K562 (cell line): ENCODE results near the gene PIK3R6. TPM values are rescaled to one million over a fixed set of nuclear protein-coding genes. Genes with fewer than 3 reads are reported as not detected.

ENCODE experiments used
- CBFB ChIP-seq: sonication (generic); formaldehyde crosslinking; IDR thresholded peaks from 2 replicates; pipeline ENCODE4 v1.4.0; 2020; ENCODE audit warnings: mild to moderate bottlenecking, missing genetic modification reagents
- PKNOX1 ChIP-seq: fragments of 450-650 bp; IDR thresholded peaks from 2 replicates; pipeline ENCODE4 v1.6.1; 2016
- POLR3A ChIP-seq: IDR thresholded peaks from 2 replicates; pipeline ENCODE4 v1.6.1; 2011; ENCODE audit warnings: borderline replicate concordance, mild to moderate bottlenecking, moderate library complexity; ENCODE audit not compliant: insufficient read length, insufficient read depth; ENCODE audit errors: extremely low read depth
- SP1 ChIP-seq: sonication (generic); formaldehyde crosslinking; IDR thresholded peaks from 2 replicates; pipeline ENCODE4 v1.8.1; 2022; ENCODE audit warnings: mild to moderate bottlenecking, missing genetic modification reagents
- ZBTB43 ChIP-seq: sonication (generic); formaldehyde crosslinking; IDR thresholded peaks from 2 replicates; pipeline ENCODE4 v1.8.0; 2023; ENCODE audit warnings: mild to moderate bottlenecking, missing genetic modification reagents
- ZFP91 ChIP-seq: sonication (generic); formaldehyde crosslinking; IDR thresholded peaks from 2 replicates; pipeline ENCODE4 v1.8.0; 2022; ENCODE audit warnings: mild to moderate bottlenecking, missing genetic modification reagents
- ZNF518B ChIP-seq: fragments of 250-450 bp; sonication (Bioruptor Pico); IDR thresholded peaks from 2 replicates; pipeline ENCODE4 v1.5.0; 2021; ENCODE audit warnings: mild to moderate bottlenecking, moderate library complexity
- polyA plus RNA-seq, 8 experiments: library from polyadenylated mRNA; depleted of rRNA in 4 of 8; stranded (reverse) in 5 of 8; unstranded in 3 of 8; fragments of >200 nt; fragmentation: Nextera tagmentation in 2 of 8; fragmentation: Illumina TruSeq in 1 of 8; extraction: Ambion mirVana in 2 of 8; extraction: Trizol in 1 of 8; gene quantifications; 2 replicates each; pipeline versions ENCODE4 v1.2.1 to v1.2.3, GENCODE V29; 2011 to 2014; ENCODE audit warnings: inconsistent platforms in 1 of 8, missing spikeins in 1 of 8
- total RNA-seq, 7 experiments: library from RNA; depleted of rRNA in 6 of 7; stranded (reverse); fragments of >200 nt in 6 of 7; fragmentation: Illumina TruSeq in 2 of 7; extraction: Trizol in 2 of 7; gene quantifications; 2 replicates each; pipeline versions ENCODE4 v1.2.1 to v1.2.3, GENCODE V29; 2011 to 2021; ENCODE audit warnings: low replicate concordance in 1 of 7
- TF ChIP-seq, protein P1 (sequence below): fragments of 450-650 bp; IDR thresholded peaks from one replicate; pipeline ENCODE4 v1.6.1; 2018; ENCODE audit warnings: mild to moderate bottlenecking, moderate library complexity; ENCODE audit not compliant: partially characterized antibody
- TF ChIP-seq, protein P2 (sequence below): sonication (generic); formaldehyde crosslinking; IDR thresholded peaks from 2 replicates; pipeline ENCODE4 v1.9.0; 2022; ENCODE audit warnings: mild to moderate bottlenecking, missing genetic modification reagents

The PIK3R6 gene
- total and polyA plus RNA-seq, 9 of the 15 experiments (the other 6 are each of a cell fraction or from before 2014, with no cell fraction given) = 0.04 TPM; not detected in 8

DNA sequence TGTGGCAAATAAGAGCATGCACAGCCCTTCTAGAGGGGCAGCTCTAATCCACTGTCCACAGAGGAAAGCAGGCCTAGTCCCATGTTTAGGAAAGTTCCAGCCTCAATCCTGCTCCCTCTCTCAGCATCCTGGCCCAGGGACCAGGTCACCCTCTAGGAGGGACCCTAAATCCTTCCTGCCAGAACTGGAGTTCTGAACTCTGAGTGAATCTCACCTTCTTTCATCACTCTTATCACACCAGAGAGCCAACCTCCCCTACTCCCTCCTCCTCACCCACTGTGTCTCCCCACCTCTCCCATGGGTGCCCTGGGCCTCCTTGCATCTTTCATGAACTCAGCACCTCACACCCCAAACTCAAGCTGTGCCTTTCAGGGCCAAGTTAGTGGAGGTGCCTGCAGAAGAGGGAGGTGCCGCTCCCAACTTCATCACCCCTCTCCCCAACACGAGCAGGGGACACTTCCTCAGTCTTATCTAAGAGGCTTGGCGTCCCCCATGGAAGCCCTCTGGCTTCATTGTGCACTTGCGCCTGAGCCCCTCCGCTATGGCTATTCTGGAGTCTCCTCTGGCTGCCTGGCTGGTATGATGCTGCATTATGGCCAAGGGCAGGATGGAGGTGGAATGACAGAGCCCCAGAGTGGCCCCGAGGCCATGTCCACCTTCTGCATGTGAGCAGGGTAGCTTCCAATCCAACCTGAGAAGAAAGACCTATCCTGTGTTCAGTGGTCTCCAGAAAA is 31.7 kb downstream of the PIK3R6 start (continued):
- TF ChIP-seq ZNF518B (CRISPR knock-in tag) (no peak), ZBTB43 (CRISPR knock-in tag) (no peak), CBFB (CRISPR knock-in tag) (no peak), ZFP91 (CRISPR knock-in tag) (no peak), POLR3A (no peak), SP1 (CRISPR knock-in tag) (no peak), PKNOX1 (no peak)
- TF ChIP-seq, protein P1, sequence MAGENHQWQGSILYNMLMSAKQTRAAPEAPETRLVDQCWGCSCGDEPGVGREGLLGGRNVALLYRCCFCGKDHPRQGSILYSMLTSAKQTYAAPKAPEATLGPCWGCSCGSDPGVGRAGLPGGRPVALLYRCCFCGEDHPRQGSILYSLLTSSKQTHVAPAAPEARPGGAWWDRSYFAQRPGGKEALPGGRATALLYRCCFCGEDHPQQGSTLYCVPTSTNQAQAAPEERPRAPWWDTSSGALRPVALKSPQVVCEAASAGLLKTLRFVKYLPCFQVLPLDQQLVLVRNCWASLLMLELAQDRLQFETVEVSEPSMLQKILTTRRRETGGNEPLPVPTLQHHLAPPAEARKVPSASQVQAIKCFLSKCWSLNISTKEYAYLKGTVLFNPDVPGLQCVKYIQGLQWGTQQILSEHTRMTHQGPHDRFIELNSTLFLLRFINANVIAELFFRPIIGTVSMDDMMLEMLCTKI = no peak
- TF ChIP-seq, protein P2, sequence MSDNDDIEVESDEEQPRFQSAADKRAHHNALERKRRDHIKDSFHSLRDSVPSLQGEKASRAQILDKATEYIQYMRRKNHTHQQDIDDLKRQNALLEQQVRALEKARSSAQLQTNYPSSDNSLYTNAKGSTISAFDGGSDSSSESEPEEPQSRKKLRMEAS (CRISPR knock-in tag) = no peak
